ENCODE results near the gene CFDP1. TPM values are rescaled to one million over a fixed set of nuclear protein-coding genes. Genes with fewer than 3 reads are reported as not detected.
A peak's percentile ranks its signal among the peaks of the same experiment; 100 is the strongest.

The CFDP1 gene
- total RNA-seq, 1 experiment from 2014 or later = 97.6 TPM

GRCh38 chr16:75252946-75253911, 180.1 kb downstream of the CFDP1 start:
- POLR2A ChIA-PET (ENCODE audit: low non-redundant PET) = no interaction called here
- intact Hi-C loops (cut with micrococcal nuclease; ENCODE audit: unreplicated experiment) = no loop called here

GRCh38 chr16:75252049-75252864, 181.0 kb downstream of the CFDP1 start:
- no peaks in the 10 kb centered on the region for H3K36me3 ChIP-seq (ENCODE audit: insufficient read depth, low read length, poor library complexity, severe bottlenecking)
- H3K27me3 ChIP-seq (replicated peaks; ENCODE audit: insufficient read depth, low read depth, low read length, poor library complexity) = no peaks in the 10 kb centered on the region
- TF ChIP-seq EZH2 (IDR thresholded peaks at IDR 0.05; ENCODE audit: borderline replicate concordance, low read depth, low read length, poor library complexity, severe bottlenecking) (no peak), CTCF (conservative IDR thresholded peaks at IDR 0.05; ENCODE audit: low read depth, low read length) (no peak)
- no peak for DNase-seq (ENCODE audit: low spot score)
- POLR2A ChIA-PET (ENCODE audit: low non-redundant PET) = no interaction called here
- CTCF ChIA-PET = no interaction called here
- no peak overlapping the region for H3K4me3 ChIP-seq (ENCODE audit: low read depth, low read length, poor library complexity, severe bottlenecking)
- intact Hi-C loops (cut with micrococcal nuclease; ENCODE audit: unreplicated experiment) = no loop called here
- no TSS peak for BruUV-seq (replicated peaks)
- H3K9me3 ChIP-seq (ENCODE audit: low read depth, low read length, poor library complexity, severe bottlenecking) = no peaks in the 10 kb centered on the region
- peaks cover 52% of the 10 kb centered on the region for H3K4me1 ChIP-seq (ENCODE audit: insufficient read depth, low read length, poor library complexity, severe bottlenecking)
- peak overlapping the region; percentile 86 for H3K27ac ChIP-seq (ENCODE audit: low read depth, low read length, poor library complexity, severe bottlenecking)

More at GRCh38 chr16:75252946-75253911, 180.1 kb downstream of the CFDP1 start:
- Histone ChIP-seq H3K4me1 (ENCODE audit: insufficient read depth, low read length, poor library complexity, severe bottlenecking) (peaks cover 52% of the 10 kb centered on the region), H3K27ac (ENCODE audit: low read depth, low read length, poor library complexity, severe bottlenecking) (peak overlapping the region; percentile 86), H3K27me3 (replicated peaks; ENCODE audit: insufficient read depth, low read depth, low read length, poor library complexity) (no peaks in the 10 kb centered on the region), H3K9me3 (ENCODE audit: low read depth, low read length, poor library complexity, severe bottlenecking) (no peaks in the 10 kb centered on the region), H3K4me3 (ENCODE audit: low read depth, low read length, poor library complexity, severe bottlenecking) (no peak overlapping the region), H3K36me3 (ENCODE audit: insufficient read depth, low read length, poor library complexity, severe bottlenecking) (no peaks in the 10 kb centered on the region)
- BruUV-seq (replicated peaks) = no TSS peak
- DNase-seq (ENCODE audit: low spot score) = peak; percentile 79
- TF ChIP-seq CTCF (conservative IDR thresholded peaks at IDR 0.05; ENCODE audit: low read depth, low read length) = no peak
- TF ChIP-seq EZH2 (IDR thresholded peaks at IDR 0.05; ENCODE audit: borderline replicate concordance, low read depth, low read length, poor library complexity, severe bottlenecking) = no peak
- CTCF ChIA-PET = no interaction called here

GRCh38 chr16:75251280-75252048, 181.8 kb downstream of the CFDP1 start, which contains the start of gene BCAR1:
BCAR1 (minus strand) TSS chr16:75251624; CDS start chr16:75251482, 142 bp downstream.
- ChIA-PET POLR2A (ENCODE audit: low non-redundant PET) (no interaction called here), CTCF (no interaction called here)
- Histone ChIP-seq H3K4me3 (ENCODE audit: low read depth, low read length, poor library complexity, severe bottlenecking) (peak within 1 kb of the TSS; percentile 93), H3K36me3 (ENCODE audit: insufficient read depth, low read length, poor library complexity, severe bottlenecking) (no peaks in the 10 kb centered on the region), H3K27me3 (replicated peaks; ENCODE audit: insufficient read depth, low read depth, low read length, poor library complexity) (no peaks in the 10 kb centered on the region), H3K9me3 (ENCODE audit: low read depth, low read length, poor library complexity, severe bottlenecking) (no peaks in the 10 kb centered on the region), H3K27ac (ENCODE audit: low read depth, low read length, poor library complexity, severe bottlenecking) (peak within 1 kb of the TSS; percentile 86), H3K4me1 (ENCODE audit: insufficient read depth, low read length, poor library complexity, severe bottlenecking) (peaks cover 45% of the 10 kb centered on the region)
- intact Hi-C loops (cut with micrococcal nuclease; ENCODE audit: unreplicated experiment) = no loop called here
- BruUV-seq (replicated peaks) = no TSS peak
- DNase-seq (ENCODE audit: low spot score) = peak; percentile 89
- no peak for TF ChIP-seq CTCF (conservative IDR thresholded peaks at IDR 0.05; ENCODE audit: low read depth, low read length)
- TF ChIP-seq EZH2 (IDR thresholded peaks at IDR 0.05; ENCODE audit: borderline replicate concordance, low read depth, low read length, poor library complexity, severe bottlenecking) = no peak
